HepG2 (cell line): ENCODE results near the gene NOL4L. TPM values are rescaled to one million over a fixed set of nuclear protein-coding genes. Genes with fewer than 3 reads are reported as not detected.

Experiments used
- BORCS8-MEF2B ChIP-seq: sonication (generic); formaldehyde crosslinking; IDR thresholded peaks from 2 replicates; pipeline ENCODE4 v1.8.0; 2022; ENCODE audit warnings: mild to moderate bottlenecking, missing genetic modification reagents
- CBX5 ChIP-seq: sonication (generic); formaldehyde crosslinking; IDR thresholded peaks from 2 replicates; pipeline ENCODE4 v1.4.0; 2020; ENCODE audit warnings: missing genetic modification reagents, borderline replicate concordance
- CREB1 ChIP-seq, 2 experiments: fragments of 450-650 bp in 1 of 2; IDR thresholded peaks; 2 replicates each; pipeline ENCODE4 v1.6.1; 2016 to 2017; ENCODE audit warnings: control low read depth in 1 of 2, mild to moderate bottlenecking in 1 of 2, missing compliant biosample characterization in 1 of 2, missing genetic modification characterization in 1 of 2
- ESRRA ChIP-seq: sonication (generic); formaldehyde crosslinking; IDR thresholded peaks from 2 replicates; pipeline ENCODE4 v1.5.1; 2020; ENCODE audit warnings: mild to moderate bottlenecking, low read depth, missing genetic modification reagents
- GPN1 ChIP-seq: sonication (generic); formaldehyde crosslinking; IDR thresholded peaks from 2 replicates; pipeline ENCODE4 v1.5.1; 2020; ENCODE audit warnings: missing genetic modification reagents, borderline replicate concordance
- KDM4B ChIP-seq: sonication (generic); formaldehyde crosslinking; IDR thresholded peaks from 2 replicates; pipeline ENCODE4 v1.4.0; 2020; ENCODE audit warnings: missing genetic modification reagents
- POLR2G ChIP-seq: fragments of 200-400 bp; formaldehyde crosslinking; IDR thresholded peaks from 2 replicates; pipeline ENCODE4 v1.6.1; 2018; ENCODE audit warnings: mild to moderate bottlenecking, low read depth, low read length, moderate library complexity
- SYNCRIP ChIP-seq: fragments of 200-400 bp; formaldehyde crosslinking; IDR thresholded peaks from 2 replicates; pipeline ENCODE4 v1.6.1; 2018; ENCODE audit warnings: mild to moderate bottlenecking, low read depth, low read length; ENCODE audit not compliant: insufficient read depth
- ZNF12 ChIP-seq: sonication (generic); formaldehyde crosslinking; IDR thresholded peaks from 2 replicates; pipeline ENCODE4 v1.5.0; 2020; ENCODE audit warnings: missing genetic modification reagents
- ZNF253 ChIP-seq: sonication (generic); formaldehyde crosslinking; IDR thresholded peaks from 2 replicates; pipeline ENCODE4 v1.8.0; 2022; ENCODE audit warnings: mild to moderate bottlenecking, missing genetic modification reagents, borderline replicate concordance
- ZNF468 ChIP-seq: sonication (generic); formaldehyde crosslinking; IDR thresholded peaks from 2 replicates; pipeline ENCODE4 v1.8.0; 2022; ENCODE audit warnings: mild to moderate bottlenecking, moderate library complexity, missing genetic modification reagents
- ZNF660 ChIP-seq: sonication (generic); formaldehyde crosslinking; IDR thresholded peaks from 2 replicates; pipeline ENCODE4 v1.5.1; 2020; ENCODE audit warnings: mild to moderate bottlenecking, low read depth, missing genetic modification reagents, borderline replicate concordance
- ZNF761 ChIP-seq: sonication (generic); formaldehyde crosslinking; conservative IDR thresholded peaks from 2 replicates; pipeline ENCODE4 v1.4.0; 2020; ENCODE audit warnings: mild to moderate bottlenecking, missing genetic modification reagents
- ZNF879 ChIP-seq: sonication (generic); formaldehyde crosslinking; IDR thresholded peaks from 2 replicates; pipeline ENCODE4 v1.8.1; 2023; ENCODE audit warnings: missing genetic modification reagents
- polyA plus RNA-seq, 8 experiments: library from polyadenylated mRNA; depleted of rRNA in 3 of 8; stranded (reverse) in 7 of 8; unstranded in 1 of 8; fragments of >200 nt; fragmentation: Illumina TruSeq in 4 of 8; extraction: Trizol in 4 of 8; gene quantifications; 2 replicates each; pipeline versions ENCODE4 v1.2.1 to v1.2.3, GENCODE V29; 2011 to 2016; ENCODE audit warnings: low read depth in 4 of 8, missing spikeins in 1 of 8, mixed read lengths in 1 of 8; ENCODE audit not compliant: insufficient read depth in 1 of 8
- total RNA-seq, 5 experiments: library from RNA; depleted of rRNA; stranded (reverse); fragments of >200 nt; fragmentation: Illumina TruSeq; extraction: Trizol; gene quantifications; 2 replicates each; pipeline ENCODE4 v1.2.3, GENCODE V29; 2016; ENCODE audit warnings: low read depth in 1 of 5
- TF ChIP-seq, protein P1 (sequence below): sonication (generic); formaldehyde crosslinking; IDR thresholded peaks from 2 replicates; pipeline ENCODE4 v1.5.1; 2020; ENCODE audit warnings: missing genetic modification reagents, mild to moderate bottlenecking, borderline replicate concordance
- TF ChIP-seq, protein P2 (sequence below): sonication (generic); formaldehyde crosslinking; IDR thresholded peaks from 2 replicates; pipeline ENCODE4 v1.8.0; 2022; ENCODE audit warnings: missing genetic modification reagents, mild to moderate bottlenecking, moderate library complexity, borderline replicate concordance
- TF ChIP-seq, protein P3 (sequence below): sonication (generic); formaldehyde crosslinking; IDR thresholded peaks from 2 replicates; pipeline ENCODE4 v1.4.0; 2020; ENCODE audit warnings: missing genetic modification reagents
- TF ChIP-seq, protein P4 (sequence below): sonication (generic); formaldehyde crosslinking; IDR thresholded peaks from 2 replicates; pipeline ENCODE4 v1.8.0; 2022; ENCODE audit warnings: missing genetic modification reagents, low read depth, mild to moderate bottlenecking, borderline replicate concordance
- TF ChIP-seq, protein P5 (sequence below): sonication (generic); formaldehyde crosslinking; IDR thresholded peaks from 2 replicates; pipeline ENCODE4 v1.9.0; 2022; ENCODE audit warnings: low read depth, missing genetic modification reagents
- TF ChIP-seq, protein P6 (sequence below): sonication (generic); formaldehyde crosslinking; IDR thresholded peaks from 2 replicates; pipeline ENCODE4 v1.4.0; 2020; ENCODE audit warnings: mild to moderate bottlenecking, missing genetic modification reagents

The NOL4L gene
- total and polyA plus RNA-seq, 2 of the 13 experiments (the other 11 are each of a cell fraction or from before 2014, with no cell fraction given) = 16.6 to 35.4 TPM

DNA sequence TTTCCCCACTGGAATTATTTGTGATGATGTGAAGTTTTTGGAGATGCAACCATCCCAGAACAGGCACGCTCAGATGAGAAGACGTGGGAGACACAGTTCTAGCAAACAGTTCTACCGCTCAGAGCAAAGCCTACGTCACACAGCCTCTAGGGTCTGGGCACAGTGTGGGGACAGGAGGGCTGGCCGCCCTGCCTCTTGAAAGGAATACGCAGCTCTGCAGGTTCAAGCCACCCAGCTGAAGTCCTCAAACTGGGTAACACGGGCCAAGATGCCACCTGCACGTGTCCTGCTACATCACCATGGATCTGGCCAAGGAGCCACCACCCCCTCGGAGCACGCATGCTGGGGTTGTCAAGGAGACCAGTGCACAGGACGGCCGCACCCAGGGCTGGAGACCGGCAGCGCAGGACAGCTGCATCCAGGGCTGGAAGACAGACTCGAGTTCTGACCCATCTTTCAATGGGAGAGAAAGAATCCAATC lies 75.0 kb downstream of the NOL4L start (continued):
- TF ChIP-seq, protein P1, sequence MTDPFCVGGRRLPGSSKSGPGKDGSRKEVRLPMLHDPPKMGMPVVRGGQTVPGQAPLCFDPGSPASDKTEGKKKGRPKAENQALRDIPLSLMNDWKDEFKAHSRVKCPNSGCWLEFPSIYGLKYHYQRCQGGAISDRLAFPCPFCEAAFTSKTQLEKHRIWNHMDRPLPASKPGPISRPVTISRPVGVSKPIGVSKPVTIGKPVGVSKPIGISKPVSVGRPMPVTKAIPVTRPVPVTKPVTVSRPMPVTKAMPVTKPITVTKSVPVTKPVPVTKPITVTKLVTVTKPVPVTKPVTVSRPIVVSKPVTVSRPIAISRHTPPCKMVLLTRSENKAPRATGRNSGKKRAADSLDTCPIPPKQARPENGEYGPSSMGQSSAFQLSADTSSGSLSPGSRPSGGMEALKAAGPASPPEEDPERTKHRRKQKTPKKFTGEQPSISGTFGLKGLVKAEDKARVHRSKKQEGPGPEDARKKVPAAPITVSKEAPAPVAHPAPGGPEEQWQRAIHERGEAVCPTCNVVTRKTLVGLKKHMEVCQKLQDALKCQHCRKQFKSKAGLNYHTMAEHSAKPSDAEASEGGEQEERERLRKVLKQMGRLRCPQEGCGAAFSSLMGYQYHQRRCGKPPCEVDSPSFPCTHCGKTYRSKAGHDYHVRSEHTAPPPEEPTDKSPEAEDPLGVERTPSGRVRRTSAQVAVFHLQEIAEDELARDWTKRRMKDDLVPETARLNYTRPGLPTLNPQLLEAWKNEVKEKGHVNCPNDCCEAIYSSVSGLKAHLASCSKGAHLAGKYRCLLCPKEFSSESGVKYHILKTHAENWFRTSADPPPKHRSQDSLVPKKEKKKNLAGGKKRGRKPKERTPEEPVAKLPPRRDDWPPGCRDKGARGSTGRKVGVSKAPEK (CRISPR knock-in tag) = no peak; the same call in 1 of the 2 replicates
- TF ChIP-seq, protein P2, sequence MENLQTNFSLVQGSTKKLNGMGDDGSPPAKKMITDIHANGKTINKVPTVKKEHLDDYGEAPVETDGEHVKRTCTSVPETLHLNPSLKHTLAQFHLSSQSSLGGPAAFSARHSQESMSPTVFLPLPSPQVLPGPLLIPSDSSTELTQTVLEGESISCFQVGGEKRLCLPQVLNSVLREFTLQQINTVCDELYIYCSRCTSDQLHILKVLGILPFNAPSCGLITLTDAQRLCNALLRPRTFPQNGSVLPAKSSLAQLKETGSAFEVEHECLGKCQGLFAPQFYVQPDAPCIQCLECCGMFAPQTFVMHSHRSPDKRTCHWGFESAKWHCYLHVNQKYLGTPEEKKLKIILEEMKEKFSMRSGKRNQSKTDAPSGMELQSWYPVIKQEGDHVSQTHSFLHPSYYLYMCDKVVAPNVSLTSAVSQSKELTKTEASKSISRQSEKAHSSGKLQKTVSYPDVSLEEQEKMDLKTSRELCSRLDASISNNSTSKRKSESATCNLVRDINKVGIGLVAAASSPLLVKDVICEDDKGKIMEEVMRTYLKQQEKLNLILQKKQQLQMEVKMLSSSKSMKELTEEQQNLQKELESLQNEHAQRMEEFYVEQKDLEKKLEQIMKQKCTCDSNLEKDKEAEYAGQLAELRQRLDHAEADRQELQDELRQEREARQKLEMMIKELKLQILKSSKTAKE (CRISPR knock-in tag) = peak; percentile 31; the same call in 1 of the 2 replicates
- TF ChIP-seq ZNF468 (CRISPR knock-in tag) (no peak), ESRRA (no peak), ZNF660 (CRISPR knock-in tag) (no peak), GPN1 (CRISPR knock-in tag) (no peak), ZNF12 (CRISPR knock-in tag) (no peak), POLR2G (no peak), CBX5 (CRISPR knock-in tag) (0 out of 2 replicates have a peak, but pooled peaks have one; percentile 3), KDM4B (CRISPR knock-in tag) (no peak), ZNF761 (no peak), ZNF253 (no peak), SYNCRIP (no peak), CREB1 (IDR thresholded peaks at IDR 0.05) (no peak), CREB1 (CRISPR knock-in tag; IDR thresholded peaks at IDR 0.05) (no peak), BORCS8-MEF2B (CRISPR knock-in tag) (no peak), ZNF879 (CRISPR knock-in tag) (no peak)
- TF ChIP-seq, protein P3, sequence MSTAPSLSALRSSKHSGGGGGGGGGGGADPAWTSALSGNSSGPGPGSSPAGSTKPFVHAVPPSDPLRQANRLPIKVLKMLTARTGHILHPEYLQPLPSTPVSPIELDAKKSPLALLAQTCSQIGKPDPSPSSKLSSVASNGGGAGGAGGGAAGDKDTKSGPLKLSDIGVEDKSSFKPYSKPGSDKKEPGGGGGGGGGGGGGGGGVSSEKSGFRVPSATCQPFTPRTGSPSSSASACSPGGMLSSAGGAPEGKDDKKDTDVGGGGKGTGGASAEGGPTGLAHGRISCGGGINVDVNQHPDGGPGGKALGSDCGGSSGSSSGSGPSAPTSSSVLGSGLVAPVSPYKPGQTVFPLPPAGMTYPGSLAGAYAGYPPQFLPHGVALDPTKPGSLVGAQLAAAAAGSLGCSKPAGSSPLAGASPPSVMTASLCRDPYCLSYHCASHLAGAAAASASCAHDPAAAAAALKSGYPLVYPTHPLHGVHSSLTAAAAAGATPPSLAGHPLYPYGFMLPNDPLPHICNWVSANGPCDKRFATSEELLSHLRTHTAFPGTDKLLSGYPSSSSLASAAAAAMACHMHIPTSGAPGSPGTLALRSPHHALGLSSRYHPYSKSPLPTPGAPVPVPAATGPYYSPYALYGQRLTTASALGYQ (CRISPR knock-in tag) = no peak
- TF ChIP-seq, protein P4, sequence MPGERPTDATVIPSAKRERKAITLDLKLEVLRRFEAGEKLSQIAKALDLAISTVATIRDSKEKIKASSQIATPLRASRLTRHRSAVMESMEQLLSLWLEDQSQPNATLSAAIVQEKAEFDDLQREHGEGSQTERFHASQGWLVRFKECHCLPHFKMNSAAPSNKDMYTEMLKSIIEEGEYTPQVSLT (CRISPR knock-in tag) = no peak
- TF ChIP-seq, protein P5, sequence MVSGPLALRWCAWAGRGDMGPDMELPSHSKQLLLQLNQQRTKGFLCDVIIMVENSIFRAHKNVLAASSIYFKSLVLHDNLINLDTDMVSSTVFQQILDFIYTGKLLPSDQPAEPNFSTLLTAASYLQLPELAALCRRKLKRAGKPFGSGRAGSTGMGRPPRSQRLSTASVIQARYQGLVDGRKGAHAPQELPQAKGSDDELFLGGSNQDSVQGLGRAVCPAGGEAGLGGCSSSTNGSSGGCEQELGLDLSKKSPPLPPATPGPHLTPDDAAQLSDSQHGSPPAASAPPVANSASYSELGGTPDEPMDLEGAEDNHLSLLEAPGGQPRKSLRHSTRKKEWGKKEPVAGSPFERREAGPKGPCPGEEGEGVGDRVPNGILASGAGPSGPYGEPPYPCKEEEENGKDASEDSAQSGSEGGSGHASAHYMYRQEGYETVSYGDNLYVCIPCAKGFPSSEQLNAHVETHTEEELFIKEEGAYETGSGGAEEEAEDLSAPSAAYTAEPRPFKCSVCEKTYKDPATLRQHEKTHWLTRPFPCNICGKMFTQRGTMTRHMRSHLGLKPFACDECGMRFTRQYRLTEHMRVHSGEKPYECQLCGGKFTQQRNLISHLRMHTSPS = no peak
- TF ChIP-seq, protein P6, sequence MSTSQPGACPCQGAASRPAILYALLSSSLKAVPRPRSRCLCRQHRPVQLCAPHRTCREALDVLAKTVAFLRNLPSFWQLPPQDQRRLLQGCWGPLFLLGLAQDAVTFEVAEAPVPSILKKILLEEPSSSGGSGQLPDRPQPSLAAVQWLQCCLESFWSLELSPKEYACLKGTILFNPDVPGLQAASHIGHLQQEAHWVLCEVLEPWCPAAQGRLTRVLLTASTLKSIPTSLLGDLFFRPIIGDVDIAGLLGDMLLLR = 0 out of 2 replicates have a peak, but pooled peaks have one; percentile 56
